K562 (cell line): ENCODE results near the gene UIMC1. TPM values are rescaled to one million over a fixed set of nuclear protein-coding genes. Genes with fewer than 3 reads are reported as not detected.
A peak's percentile ranks its signal among the peaks of the same experiment; 100 is the strongest.

Source experiments
- ARID1B ChIP-seq: fragments of 450-650 bp; IDR thresholded peaks from 2 replicates; pipeline ENCODE4 v1.6.1; 2016; ENCODE audit warnings: antibody characterized with exemption, mild to moderate bottlenecking, inconsistent platforms
- ARNT ChIP-seq, 2 experiments: fragments of 450-650 bp; IDR thresholded peaks; 2 replicates each; pipeline ENCODE4 v1.6.1; 2016; ENCODE audit warnings: mild to moderate bottlenecking in 1 of 2
- BRF2 ChIP-seq: IDR thresholded peaks from 3 replicates; pipeline ENCODE4 v1.6.1; 2011; ENCODE audit warnings: borderline replicate concordance, mild to moderate bottlenecking; ENCODE audit not compliant: insufficient read length, insufficient read depth
- FOXP1 ChIP-seq: sonication (generic); formaldehyde crosslinking; IDR thresholded peaks from 2 replicates; pipeline ENCODE4 v1.8.0; 2022; ENCODE audit warnings: mild to moderate bottlenecking, missing genetic modification reagents
- NCOA2 ChIP-seq, 2 experiments: fragments of 450-650 bp; IDR thresholded peaks; 2 replicates each; pipeline ENCODE4 v1.6.1; 2018; ENCODE audit warnings: mild to moderate bottlenecking in 2 of 2, moderate library complexity in 1 of 2; ENCODE audit not compliant: partially characterized antibody in 2 of 2
- NFIX ChIP-seq: fragments of 250-450 bp; sonication (Bioruptor Pico); IDR thresholded peaks from 2 replicates; pipeline ENCODE4 v1.4.0; 2020; ENCODE audit warnings: low read depth, mild to moderate bottlenecking, moderate library complexity
- NRF1 ChIP-seq, 2 experiments: fragments of 450-650 bp; IDR thresholded peaks in 1 of 2; conservative IDR thresholded peaks in 1 of 2; 2 replicates each; pipeline ENCODE4 v1.6.1; 2014; ENCODE audit warnings: mild to moderate bottlenecking in 2 of 2
- polyA plus RNA-seq, 8 experiments: library from polyadenylated mRNA; depleted of rRNA in 4 of 8; stranded (reverse) in 5 of 8; unstranded in 3 of 8; fragments of >200 nt; fragmentation: Nextera tagmentation in 2 of 8; fragmentation: Illumina TruSeq in 1 of 8; extraction: Ambion mirVana in 2 of 8; extraction: Trizol in 1 of 8; gene quantifications; 2 replicates each; pipeline versions ENCODE4 v1.2.1 to v1.2.3, GENCODE V29; 2011 to 2014; ENCODE audit warnings: inconsistent platforms in 1 of 8, missing spikeins in 1 of 8
- total RNA-seq, 7 experiments: library from RNA; depleted of rRNA in 6 of 7; stranded (reverse); fragments of >200 nt in 6 of 7; fragmentation: Illumina TruSeq in 2 of 7; extraction: Trizol in 2 of 7; gene quantifications; 2 replicates each; pipeline versions ENCODE4 v1.2.1 to v1.2.3, GENCODE V29; 2011 to 2021; ENCODE audit warnings: low replicate concordance in 1 of 7
- TF ChIP-seq, protein P1 (sequence below): sonication (generic); formaldehyde crosslinking; IDR thresholded peaks from 2 replicates; pipeline ENCODE4 v1.8.1; 2023; ENCODE audit warnings: missing genetic modification reagents, mild to moderate bottlenecking, borderline replicate concordance
- TF ChIP-seq, protein P2 (sequence below): sonication (generic); formaldehyde crosslinking; IDR thresholded peaks from 2 replicates; pipeline ENCODE4 v1.4.0; 2020; ENCODE audit warnings: mild to moderate bottlenecking, missing genetic modification reagents
- TF ChIP-seq, protein P3 (sequence below): sonication (generic); formaldehyde crosslinking; IDR thresholded peaks from 2 replicates; pipeline ENCODE4 v1.8.1; 2022; ENCODE audit warnings: missing genetic modification reagents
- TF ChIP-seq, protein P4 (sequence below): fragments of 450-650 bp; IDR thresholded peaks from 2 replicates; pipeline ENCODE4 v1.6.1; 2017; ENCODE audit warnings: antibody characterized with exemption

Gene UIMC1
- total and polyA plus RNA-seq, 9 of the 15 experiments (the other 6 are each of a cell fraction or from before 2014, with no cell fraction given) = 14.9 to 51.7 (median 36.8) TPM

GRCh38 chr5:177006265-177006972 lies at the start of gene UIMC1 (continued):
- TF ChIP-seq, protein P1, sequence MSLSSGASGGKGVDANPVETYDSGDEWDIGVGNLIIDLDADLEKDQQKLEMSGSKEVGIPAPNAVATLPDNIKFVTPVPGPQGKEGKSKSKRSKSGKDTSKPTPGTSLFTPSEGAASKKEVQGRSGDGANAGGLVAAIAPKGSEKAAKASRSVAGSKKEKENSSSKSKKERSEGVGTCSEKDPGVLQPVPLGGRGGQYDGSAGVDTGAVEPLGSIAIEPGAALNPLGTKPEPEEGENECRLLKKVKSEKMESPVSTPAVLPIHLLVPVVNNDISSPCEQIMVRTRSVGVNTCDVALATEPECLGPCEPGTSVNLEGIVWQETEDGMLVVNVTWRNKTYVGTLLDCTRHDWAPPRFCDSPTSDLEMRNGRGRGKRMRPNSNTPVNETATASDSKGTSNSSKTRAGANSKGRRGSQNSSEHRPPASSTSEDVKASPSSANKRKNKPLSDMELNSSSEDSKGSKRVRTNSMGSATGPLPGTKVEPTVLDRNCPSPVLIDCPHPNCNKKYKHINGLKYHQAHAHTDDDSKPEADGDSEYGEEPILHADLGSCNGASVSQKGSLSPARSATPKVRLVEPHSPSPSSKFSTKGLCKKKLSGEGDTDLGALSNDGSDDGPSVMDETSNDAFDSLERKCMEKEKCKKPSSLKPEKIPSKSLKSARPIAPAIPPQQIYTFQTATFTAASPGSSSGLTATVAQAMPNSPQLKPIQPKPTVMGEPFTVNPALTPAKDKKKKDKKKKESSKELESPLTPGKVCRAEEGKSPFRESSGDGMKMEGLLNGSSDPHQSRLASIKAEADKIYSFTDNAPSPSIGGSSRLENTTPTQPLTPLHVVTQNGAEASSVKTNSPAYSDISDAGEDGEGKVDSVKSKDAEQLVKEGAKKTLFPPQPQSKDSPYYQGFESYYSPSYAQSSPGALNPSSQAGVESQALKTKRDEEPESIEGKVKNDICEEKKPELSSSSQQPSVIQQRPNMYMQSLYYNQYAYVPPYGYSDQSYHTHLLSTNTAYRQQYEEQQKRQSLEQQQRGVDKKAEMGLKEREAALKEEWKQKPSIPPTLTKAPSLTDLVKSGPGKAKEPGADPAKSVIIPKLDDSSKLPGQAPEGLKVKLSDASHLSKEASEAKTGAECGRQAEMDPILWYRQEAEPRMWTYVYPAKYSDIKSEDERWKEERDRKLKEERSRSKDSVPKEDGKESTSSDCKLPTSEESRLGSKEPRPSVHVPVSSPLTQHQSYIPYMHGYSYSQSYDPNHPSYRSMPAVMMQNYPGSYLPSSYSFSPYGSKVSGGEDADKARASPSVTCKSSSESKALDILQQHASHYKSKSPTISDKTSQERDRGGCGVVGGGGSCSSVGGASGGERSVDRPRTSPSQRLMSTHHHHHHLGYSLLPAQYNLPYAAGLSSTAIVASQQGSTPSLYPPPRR (CRISPR knock-in tag) = 0 out of 2 replicates have a peak, but pooled peaks have one; percentile 24
- TF ChIP-seq NCOA2 (IDR thresholded peaks at IDR 0.05; ENCODE audit: partially characterized antibody in 2 of 2) (no peak), NRF1 (conservative IDR thresholded peaks at IDR 0.05 in 1 of 2, IDR thresholded peaks at IDR 0.05 in 1 of 2) (peak; percentile 96 to 97), ARNT (IDR thresholded peaks at IDR 0.05) (no peak), BRF2 (no peak), NFIX (CRISPR knock-in tag) (no peak), FOXP1 (peak; percentile 84; the same call in 1 of the 2 replicates), ARID1B (no peak; the same call in 1 of the 2 replicates)
- TF ChIP-seq, protein P2, sequence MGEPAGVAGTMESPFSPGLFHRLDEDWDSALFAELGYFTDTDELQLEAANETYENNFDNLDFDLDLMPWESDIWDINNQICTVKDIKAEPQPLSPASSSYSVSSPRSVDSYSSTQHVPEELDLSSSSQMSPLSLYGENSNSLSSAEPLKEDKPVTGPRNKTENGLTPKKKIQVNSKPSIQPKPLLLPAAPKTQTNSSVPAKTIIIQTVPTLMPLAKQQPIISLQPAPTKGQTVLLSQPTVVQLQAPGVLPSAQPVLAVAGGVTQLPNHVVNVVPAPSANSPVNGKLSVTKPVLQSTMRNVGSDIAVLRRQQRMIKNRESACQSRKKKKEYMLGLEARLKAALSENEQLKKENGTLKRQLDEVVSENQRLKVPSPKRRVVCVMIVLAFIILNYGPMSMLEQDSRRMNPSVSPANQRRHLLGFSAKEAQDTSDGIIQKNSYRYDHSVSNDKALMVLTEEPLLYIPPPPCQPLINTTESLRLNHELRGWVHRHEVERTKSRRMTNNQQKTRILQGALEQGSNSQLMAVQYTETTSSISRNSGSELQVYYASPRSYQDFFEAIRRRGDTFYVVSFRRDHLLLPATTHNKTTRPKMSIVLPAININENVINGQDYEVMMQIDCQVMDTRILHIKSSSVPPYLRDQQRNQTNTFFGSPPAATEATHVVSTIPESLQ (CRISPR knock-in tag) = 0 out of 2 replicates have a peak, but pooled peaks have one; percentile 58
- TF ChIP-seq, protein P3, sequence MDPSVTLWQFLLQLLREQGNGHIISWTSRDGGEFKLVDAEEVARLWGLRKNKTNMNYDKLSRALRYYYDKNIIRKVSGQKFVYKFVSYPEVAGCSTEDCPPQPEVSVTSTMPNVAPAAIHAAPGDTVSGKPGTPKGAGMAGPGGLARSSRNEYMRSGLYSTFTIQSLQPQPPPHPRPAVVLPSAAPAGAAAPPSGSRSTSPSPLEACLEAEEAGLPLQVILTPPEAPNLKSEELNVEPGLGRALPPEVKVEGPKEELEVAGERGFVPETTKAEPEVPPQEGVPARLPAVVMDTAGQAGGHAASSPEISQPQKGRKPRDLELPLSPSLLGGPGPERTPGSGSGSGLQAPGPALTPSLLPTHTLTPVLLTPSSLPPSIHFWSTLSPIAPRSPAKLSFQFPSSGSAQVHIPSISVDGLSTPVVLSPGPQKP (CRISPR knock-in tag) = no peak
- TF ChIP-seq, protein P4, sequence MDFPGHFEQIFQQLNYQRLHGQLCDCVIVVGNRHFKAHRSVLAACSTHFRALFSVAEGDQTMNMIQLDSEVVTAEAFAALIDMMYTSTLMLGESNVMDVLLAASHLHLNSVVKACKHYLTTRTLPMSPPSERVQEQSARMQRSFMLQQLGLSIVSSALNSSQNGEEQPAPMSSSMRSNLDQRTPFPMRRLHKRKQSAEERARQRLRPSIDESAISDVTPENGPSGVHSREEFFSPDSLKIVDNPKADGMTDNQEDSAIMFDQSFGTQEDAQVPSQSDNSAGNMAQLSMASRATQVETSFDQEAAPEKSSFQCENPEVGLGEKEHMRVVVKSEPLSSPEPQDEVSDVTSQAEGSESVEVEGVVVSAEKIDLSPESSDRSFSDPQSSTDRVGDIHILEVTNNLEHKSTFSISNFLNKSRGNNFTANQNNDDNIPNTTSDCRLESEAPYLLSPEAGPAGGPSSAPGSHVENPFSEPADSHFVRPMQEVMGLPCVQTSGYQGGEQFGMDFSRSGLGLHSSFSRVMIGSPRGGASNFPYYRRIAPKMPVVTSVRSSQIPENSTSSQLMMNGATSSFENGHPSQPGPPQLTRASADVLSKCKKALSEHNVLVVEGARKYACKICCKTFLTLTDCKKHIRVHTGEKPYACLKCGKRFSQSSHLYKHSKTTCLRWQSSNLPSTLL = no peak
